HTR-8/SVneo (cell line): Measurements from ENCODE around the gene INAFM2.

Experiments
- DNase-seq: peaks from one replicate; pipeline ENCODE4 v3.0.0; 2011; ENCODE audit warnings: low spot score, mixed read lengths; ENCODE audit not compliant: insufficient read length
- FAIRE-seq: peaks from 2 replicates; lab custom pipeline; 2011; peaks lifted over from hg19 to GRCh38; lab: Jason Lieb, UNC

INAFM2 gene

DNA sequence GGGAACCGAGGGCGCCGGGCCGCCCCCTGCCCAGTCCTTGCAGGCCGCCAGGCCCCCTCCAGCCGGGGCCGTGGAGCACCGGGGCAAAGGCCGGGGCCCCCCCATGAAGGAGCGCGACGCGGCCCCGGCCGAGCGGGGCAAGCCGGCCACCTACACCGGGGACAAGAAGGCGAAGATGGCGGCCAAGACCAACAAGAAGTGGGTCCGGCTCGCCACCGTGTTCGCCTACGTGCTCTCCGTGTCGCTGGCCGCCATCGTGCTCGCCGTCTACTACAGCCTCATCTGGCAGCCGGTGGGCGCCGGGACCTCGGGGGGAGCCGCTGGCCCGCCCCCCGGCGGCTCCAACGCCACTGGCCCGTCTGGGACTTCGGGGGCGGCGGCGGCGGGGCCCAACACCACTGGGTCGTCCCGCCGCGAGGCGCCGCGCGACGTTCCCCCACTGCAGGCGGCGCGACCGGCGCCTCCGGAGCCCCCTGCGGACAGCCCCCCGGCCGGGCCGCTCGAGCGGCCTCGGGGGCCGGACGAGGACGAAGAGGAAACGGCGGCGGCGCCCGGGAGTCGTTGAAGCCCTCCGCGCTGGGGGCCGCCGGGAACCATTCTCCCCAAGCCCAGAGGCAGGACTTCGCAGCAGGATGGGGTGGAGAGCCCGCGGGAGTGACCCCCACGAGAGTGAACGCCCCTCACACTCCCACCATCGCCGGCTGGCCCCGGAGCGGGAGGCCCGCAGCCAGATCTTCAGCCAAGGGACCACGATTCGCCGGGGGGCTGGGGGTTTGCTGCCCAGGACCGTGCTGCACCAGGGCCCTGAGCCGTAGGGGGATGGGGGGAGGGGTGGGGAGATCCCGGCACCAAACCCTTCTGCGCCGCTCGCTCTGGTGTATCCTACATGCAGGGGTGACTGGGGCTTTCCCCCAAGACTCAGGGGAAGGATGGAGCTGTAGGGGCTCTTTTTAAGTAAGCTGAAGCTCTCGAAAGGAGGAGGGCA lies 753 bp downstream of the INAFM2 start:
- DNase-seq (no peak), FAIRE-seq (no peak)

- DNase-seq = no peak
- no peak for FAIRE-seq
These were observed 1.7 kb downstream of the INAFM2 start for GRCh38 chr15:40325188-40325587.

- FAIRE-seq (no peak), DNase-seq (no peak)
These were observed 2.2 kb downstream of the INAFM2 start for GRCh38 chr15:40325700-40326099.

DNA sequence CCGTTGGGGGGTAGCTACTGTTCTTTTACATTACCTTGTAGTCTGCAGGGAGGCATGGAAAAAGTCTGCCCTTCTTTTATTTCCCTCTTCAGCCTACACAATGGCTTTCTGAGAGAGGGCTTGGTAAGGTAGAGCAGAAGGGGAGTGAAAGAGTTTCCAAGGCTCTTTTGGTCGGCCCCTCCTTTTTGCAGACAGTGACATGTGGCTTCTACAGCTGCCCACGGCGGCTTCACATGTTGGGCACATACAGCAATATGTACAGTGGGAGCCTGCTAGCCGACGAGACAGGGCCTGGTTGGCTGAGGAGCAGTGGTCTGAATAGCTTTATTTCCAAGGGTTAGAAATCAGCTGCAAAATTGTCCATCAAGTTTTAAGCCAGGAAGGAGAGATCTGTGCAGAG lies 4.0 kb downstream of the INAFM2 start:
- FAIRE-seq (no peak), DNase-seq (no peak)

DNA sequence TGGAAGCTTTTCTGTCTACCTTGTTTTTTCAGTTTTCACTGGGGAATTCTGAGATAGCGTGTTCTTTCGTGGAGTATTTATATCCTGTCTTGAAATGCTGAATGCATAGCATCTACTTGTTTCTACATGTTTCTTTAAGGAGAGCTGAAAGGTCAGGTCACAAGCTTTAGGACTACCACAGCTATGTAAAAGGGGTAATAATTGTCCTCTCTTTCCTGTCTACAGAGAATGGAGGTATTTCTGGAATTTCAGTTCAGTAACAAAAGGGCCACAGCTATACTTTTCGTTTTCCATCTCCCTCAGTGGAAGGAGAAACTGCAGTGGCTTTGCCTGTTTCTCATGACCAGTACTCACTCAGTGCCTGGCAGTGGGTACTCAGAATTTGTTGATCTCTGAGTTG lies 4.7 kb downstream of the INAFM2 start:
- DNase-seq (no peak), FAIRE-seq (no peak)

GRCh38 chr15:40328751-40329150 lies 5.3 kb downstream of the INAFM2 start:
- no peak for FAIRE-seq
- no peak for DNase-seq

DNA sequence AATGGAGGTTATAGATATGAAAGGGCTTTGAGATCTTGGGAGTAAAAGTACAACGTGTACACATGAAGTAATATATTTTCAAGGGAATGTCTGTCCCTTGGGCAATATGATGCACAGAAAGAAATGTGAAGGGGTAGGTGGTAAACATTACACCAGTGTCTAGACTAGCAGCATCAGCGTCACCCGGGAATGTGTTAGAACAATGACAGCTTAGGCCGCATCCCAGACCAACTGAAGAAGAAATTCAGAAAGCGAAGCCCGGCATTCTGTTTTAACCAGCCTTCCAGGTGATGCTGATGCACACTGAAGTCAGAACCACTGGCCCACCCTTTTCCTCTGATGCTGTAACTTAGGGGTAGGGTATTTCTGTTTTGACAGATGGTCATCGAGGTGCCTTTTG lies 6.3 kb downstream of the INAFM2 start:
- FAIRE-seq = no peak
- DNase-seq = no peak

GRCh38 chr15:40330368-40330836 lies 6.9 kb downstream of the INAFM2 start:
- no peak for FAIRE-seq
- DNase-seq = no peak

GRCh38 chr15:40331026-40331425 lies 7.5 kb downstream of the INAFM2 start:
- DNase-seq = no peak
- no peak for FAIRE-seq

DNA sequence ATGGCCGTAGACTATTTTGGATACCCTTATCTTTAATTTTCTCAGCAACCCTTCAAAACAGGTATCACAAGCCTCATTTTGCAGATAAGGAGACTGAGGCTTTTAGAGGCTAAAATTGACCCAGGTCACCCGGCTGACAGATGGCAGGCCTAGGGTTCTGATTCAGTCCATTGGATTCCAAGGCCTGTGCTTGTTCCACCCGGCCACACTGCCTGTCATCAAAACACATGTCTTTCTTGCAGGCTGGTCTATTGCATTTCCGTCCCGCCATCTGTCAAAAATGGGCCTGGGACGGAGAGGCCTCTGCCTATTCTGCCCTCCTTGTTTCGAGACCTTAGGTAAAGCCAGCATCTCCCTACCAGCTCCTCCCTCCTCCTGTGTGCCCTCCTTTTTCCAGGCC lies 8.1 kb downstream of the INAFM2 start:
- DNase-seq = no peak

DNA sequence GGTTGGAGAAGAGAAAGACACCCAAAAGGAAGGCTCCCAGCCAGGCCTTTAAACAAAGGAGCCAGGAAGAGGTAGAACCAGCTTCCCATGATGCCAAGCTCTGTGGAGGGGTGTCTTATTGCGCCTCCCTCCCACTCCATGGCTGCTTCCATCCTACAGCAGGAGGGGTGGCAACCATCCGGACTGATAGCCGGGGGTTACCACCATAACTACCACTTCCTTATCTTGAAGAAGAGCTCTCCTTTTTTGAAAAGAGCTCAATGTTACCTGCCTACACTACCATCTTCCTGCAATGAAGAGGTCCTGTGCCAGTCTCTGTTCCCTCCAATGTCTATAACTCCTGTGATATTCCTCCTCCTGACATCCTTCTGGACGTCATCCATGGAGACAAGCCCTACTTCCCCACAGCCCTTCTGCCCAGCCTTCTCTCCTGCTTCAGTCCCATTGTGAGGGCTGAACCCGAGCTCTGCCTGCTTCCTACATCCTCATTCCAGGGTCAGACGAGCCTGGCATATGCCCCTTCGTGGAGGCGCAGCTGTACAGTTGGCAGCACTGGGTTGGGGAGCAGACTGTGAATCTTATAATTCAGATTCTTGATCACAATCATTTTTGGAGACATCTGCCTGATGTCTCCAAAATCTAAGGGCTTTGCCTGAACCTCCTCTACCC lies 8.8 kb downstream of the INAFM2 start:
- FAIRE-seq (no peak), DNase-seq (no peak)

More for the DNA sequence above, 8.1 kb downstream of the INAFM2 start:
- FAIRE-seq = no peak

DNA sequence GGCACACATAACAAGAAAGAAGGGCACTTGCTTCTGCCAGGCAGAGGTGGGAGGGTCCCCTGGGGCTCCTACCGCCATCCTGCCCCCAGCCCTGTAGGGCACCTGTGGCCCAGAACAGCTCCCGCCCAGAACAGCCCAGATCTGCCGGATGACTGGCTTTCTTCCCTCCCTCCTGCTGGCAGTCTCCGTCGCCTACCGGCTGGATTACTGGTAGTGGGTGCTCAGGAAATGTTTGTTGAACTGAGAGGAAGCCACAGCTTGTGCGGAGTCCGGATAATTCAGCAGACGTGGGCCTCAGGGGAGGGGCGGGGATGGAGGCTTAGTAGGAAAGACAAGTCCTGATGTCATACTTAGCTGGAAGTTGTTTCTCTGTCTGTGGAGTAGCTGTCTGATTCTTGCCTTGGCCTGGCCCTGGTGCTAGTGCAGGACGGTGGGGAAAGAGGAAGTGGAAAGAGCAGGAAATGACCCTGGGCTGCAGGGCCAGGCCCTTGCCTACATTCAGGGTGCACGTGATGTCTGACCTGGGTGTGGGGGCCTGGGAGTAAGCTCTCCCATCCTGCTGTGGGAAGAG lies 10.5 kb downstream of the INAFM2 start:
- FAIRE-seq (no peak), DNase-seq (no peak)

DNA sequence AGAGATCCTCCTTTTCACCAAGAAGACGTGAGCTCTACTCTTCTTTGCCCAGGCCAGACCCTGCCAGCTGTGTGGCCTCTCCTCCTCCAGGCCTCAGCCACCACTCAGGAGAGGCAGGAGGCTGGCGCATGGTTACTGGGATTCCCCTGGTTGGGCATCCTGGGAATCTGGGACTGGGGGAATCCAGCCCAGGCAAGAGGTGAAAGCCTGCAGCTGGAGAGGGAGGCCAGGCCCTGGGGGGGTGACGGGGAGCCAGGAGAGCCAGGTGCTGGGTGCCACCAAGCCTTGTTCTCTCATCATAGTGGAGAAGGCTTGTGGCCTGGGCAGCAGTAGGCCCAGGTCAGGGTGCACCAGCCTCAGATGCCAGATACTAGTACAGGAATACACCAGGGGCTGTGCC lies 11.0 kb downstream of the INAFM2 start:
- no peak for FAIRE-seq
- no peak for DNase-seq

DNA sequence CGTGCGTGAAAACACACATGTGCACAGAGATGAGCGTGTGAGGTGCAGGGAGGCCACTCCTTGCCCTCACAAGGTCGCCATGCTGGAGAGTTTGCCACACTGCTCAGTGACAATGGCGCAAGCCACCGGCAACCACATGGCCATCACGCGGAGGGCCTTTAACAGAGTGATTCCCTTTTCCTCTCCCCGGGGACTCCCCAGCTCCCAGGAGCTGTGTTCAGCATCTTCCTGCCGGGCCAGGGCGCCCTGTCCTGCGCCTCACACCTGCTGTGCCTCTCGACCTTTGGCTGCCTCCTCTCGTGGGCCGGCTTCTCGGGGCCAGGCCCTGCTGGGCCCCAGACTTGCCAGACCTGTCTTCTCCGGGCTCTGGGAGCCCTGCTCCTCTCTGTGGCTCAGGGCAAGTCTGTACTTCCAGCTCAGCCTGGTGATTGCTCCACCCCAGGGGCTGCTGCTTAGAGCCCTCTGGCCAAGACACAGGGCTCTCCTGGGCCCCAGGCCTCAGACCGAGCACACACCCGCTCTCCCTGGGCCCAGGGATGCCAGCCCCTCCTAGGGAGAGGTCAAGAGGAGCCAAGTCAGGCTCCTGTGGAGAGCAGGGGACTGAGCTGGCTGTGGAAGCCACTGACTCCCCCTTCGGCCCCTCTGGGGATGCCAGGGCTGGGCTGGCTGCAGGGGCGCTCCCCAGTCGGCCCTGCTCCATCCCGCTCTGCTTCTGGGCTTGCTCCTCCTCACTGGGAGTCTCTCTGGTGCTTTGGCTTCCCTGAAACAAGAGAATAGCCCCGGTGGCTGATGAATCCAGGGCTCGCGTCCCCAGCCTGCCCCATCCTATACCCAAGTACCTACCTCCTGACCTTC lies 11.7 kb downstream of the INAFM2 start:
- DNase-seq (no peak), FAIRE-seq (no peak)

DNA sequence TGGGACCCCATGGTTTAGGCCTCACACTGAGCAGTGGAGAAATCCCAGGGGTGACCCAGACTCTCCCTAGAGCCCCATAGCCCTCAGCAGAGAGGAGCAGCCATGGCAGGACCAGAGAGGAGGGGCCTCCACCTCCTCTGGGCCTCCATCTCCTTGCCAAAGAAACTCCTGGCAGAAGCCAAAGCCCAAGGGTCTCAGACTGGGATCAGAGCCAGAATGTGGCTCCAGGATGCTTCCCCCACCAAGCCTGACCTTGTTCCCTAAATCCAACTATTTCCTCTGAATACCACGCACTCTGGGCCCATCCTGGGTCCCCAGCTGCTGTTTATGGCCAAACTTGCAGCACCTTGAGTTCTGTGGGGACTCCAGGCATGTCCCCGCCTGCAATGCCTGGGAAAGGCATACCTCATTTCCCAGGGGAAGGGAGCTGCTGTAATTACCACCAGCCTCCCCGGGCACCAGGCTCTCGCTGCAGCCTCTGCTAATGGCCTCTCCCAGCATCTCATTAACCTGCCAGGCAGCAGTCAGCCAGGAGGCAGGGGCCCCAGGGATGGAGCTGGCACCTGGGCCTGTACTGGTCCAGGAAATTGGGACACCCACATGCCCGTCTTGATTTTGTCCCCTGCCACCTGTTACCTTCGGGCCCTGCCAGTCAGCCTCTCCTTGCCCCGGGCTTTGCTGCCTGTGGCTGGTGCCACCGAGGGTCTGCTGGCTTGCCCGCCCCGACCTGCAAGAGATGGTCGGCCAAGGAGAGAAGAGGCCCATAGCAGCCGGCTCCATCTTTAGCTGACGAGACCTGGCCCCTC lies 12.6 kb downstream of the INAFM2 start:
- no peak for FAIRE-seq
- no peak for DNase-seq

DNA sequence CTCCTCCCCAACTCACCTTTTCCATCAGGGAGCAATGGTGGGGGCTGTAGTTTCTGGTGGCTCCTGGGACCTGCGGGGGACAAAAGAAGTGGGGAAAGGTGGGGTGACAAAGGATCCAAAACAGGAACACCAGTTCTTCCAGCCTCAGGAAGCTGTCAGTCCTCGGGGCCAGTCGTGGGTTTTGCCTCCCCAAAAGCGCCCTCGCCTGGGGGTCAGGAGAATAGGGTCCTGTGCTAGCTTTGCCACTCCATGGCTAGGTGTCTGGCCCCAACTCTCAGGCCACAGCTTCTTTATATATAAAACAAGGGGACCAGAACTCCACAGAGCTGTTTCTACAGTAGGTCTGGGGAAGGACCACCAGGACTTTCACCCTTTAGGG lies 13.2 kb downstream of the INAFM2 start:
- DNase-seq (no peak), FAIRE-seq (no peak)

DNA sequence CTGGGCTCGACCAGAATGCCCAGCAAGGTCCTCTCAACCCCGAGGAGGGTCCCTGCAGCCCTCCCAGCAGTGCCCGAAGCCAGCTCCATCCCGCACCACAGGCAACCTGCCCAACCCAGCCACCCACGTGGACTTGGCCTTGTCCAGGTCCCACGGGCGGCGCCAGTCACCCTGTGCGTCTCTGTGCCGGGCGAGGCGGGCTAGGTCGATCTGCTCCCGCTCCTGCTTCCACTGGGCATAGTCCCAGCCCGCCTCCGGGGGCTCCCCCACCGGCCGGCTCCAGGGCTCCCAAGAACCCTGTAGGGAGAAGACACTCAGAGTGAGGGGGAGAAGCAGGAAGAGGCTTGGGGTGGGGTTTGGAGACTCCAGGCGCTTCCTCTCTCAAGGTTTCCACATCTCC lies 14.1 kb downstream of the INAFM2 start:
- DNase-seq = no peak
- FAIRE-seq = no peak

DNA sequence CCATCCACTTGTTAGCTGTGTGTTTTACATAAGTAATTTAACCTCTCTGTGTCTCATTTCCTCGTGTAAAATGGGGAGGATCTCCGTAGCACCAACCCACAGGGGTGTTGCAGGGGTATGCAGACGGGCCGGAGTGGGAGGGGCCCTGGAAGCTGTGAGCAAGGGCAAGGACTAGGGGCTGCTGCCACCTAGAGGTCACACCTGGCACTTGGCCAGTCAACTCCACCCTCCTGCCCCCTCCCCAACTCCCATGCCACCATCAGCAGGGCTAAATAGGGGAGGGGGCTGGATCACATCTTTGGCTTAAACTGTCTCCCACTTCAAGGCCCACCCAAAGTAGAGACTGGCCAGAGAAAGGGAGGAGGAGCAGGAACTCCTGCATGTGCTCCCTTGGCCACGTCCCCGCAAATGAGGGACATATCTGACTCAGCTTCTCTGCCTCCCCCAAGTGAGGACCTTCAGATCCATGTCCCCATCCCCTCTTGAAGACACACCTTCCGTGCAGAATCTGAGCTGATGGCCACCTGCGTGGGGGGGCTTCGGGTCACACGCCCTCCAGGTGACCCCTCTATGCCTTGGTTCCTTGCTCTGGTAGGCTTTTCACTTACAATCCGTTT lies 14.7 kb downstream of the INAFM2 start:
- DNase-seq (peak; percentile 74), FAIRE-seq (peak; percentile 92)
